Pancreas (tissue), 10 donors: Measurements from ENCODE around the gene PPP1R15B. TPM values are rescaled to one million over a fixed set of nuclear protein-coding genes. Genes with fewer than 3 reads are reported as not detected.

ENCODE experiments used
- ATAC-seq, 4 donors: fragments of 200-7000 bp; cut with Tn5 transposase; one replicate each; pipeline versions ENCODE4 v1.8.0 to v1.9.1; 2020; ENCODE audit warnings: mild to moderate bottlenecking in 4 of 4, moderate library complexity in 4 of 4
- DNase-seq, 6 donors: peaks; one replicate each; pipeline ENCODE4 v3.0.0-alpha.2; 2020
- FAIRE-seq: peaks from 2 replicates; lab custom pipeline; 2012; peaks lifted over from hg19 to GRCh38; lab: Jason Lieb, UNC
- H3K27ac ChIP-seq, 4 donors: fragments of 200-600 bp; sonication (generic); 1 replicate in 3 of 4; 2 replicates in 1 of 4; pipeline versions ENCODE4 v1.5.0 to v1.8.0; 2020
- H3K27me3 ChIP-seq, 4 donors: fragments of 200-600 bp; one replicate each; pipeline ENCODE4 v1.8.0; 2021
- H3K36me3 ChIP-seq, 3 donors: fragments of 200-600 bp; sonication (generic) in 1 of 3; one replicate each; pipeline versions ENCODE4 v1.5.0 to v1.8.0; 2020 to 2021
- H3K4me1 ChIP-seq, 3 donors: fragments of 200-600 bp; one replicate each; pipeline ENCODE4 v1.8.0; 2021
- H3K4me3 ChIP-seq, 4 donors: fragments of 200-600 bp; sonication (generic) in 2 of 4; one replicate each; pipeline versions ENCODE4 v1.5.0 to v1.8.0; 2020 to 2021
- H3K9me3 ChIP-seq, 4 donors: fragments of 200-600 bp; one replicate each; pipeline ENCODE4 v1.8.0; 2021
- CTCF ChIP-seq, 4 donors: fragments of 200-600 bp; sonication (generic) in 3 of 4; IDR thresholded peaks; one replicate each; pipeline versions ENCODE4 v1.5.0 to v1.8.0; 2021; ENCODE audit warnings: antibody characterized with exemption in 4 of 4
- WGBS, 2 donors: extraction: QIAGEN DNeasy Blood & Tissue Kit; methylation state at CpG; one replicate each; pipeline ENCODE4 v1.1.7; 2013; 5-methylcytosine and 5-hydroxymethylcytosine counted together
- intact Hi-C, 3 donors: fragments of 100-400 bp; cut with DNase I; formaldehyde crosslinking; loops; one replicate each; pipeline versions ENCODE4 v1.11.1 to v1.14.2; 2022
- polyA plus RNA-seq, 2 donors: library from polyadenylated mRNA; stranded (reverse); fragments of 200-250 nt; gene quantifications; one replicate each; pipeline ENCODE4 v1.2.3, GENCODE V29; 2013
- total RNA-seq, 6 donors: library from RNA; stranded (reverse); fragmentation: NEBNext Ultra II Directional in 4 of 6; extraction: Animal tissue kit (Norgen Biotek cat#: 25700) in 4 of 6; gene quantifications; one replicate each; pipeline versions ENCODE4 v1.2.1 to v1.2.4, GENCODE V29; 2021 to 2023
- donor health status: healthy with polysubstance abuse.
- donor health status: DM: no; HTN: no; CAD: no; lungs with moderate emphysema.
- donor health status: DM: no; HTN: no; CAD: no.
- donor health status: control.
- donor health status: control.
- donor health status: Bipolar disorder and iron deficiency.
- donor health status: DM: yes; HTN: yes; CAD: no.
- donor health status: DM: no; HTN: no; CAD: no.
- donor health status: DM: no; HTN: no; CAD: no.
- donor health status: DM: yes; HTN: yes; CAD: no.

PPP1R15B gene
- total and polyA plus RNA-seq, 8 donors = 7.8 to 47.9 (median 21.5) TPM

- Histone ChIP-seq H3K4me3 (no peak overlapping the region), H3K27me3 (no peaks in the 10 kb centered on the region), H3K4me1 (no peaks in the 10 kb centered on the region), H3K9me3 (no peaks in the 10 kb centered on the region), H3K36me3 (peaks cover 0 to 5% (median 0%) of the 10 kb centered on the region in 3 donors), H3K27ac (no peak overlapping the region)
- FAIRE-seq (no peak), DNase-seq (no peak), ATAC-seq (peak in 1 of 4 donors; percentile 17)
- WGBS, 2 donors = 86% methylated on average over 8 of the region's 8 CpGs
- no peak for TF ChIP-seq CTCF (IDR thresholded peaks at IDR 0.05)
- intact Hi-C loops = loop anchor here in 1 of 3 donors (5.0 kb wide), 1 partner anchor 44 kb away; no protein-coding TSS in a partner anchor
Observed at GRCh38 chr1:204453141-204453772, 41.6 kb upstream of the PPP1R15B start.

GRCh38 chr1:204451352-204452124 is 39.9 kb upstream of the PPP1R15B start:
- FAIRE-seq (no peak), ATAC-seq (no peak), DNase-seq (no peak)
- Histone ChIP-seq H3K27me3 (no peaks in the 10 kb centered on the region), H3K9me3 (no peaks in the 10 kb centered on the region), H3K4me1 (no peaks in the 10 kb centered on the region), H3K4me3 (no peak overlapping the region), H3K36me3 (peaks cover 0 to 5% (median 0%) of the 10 kb centered on the region in 3 donors), H3K27ac (peak overlapping the region in 2 of 4 donors; percentile 30 to 50)
- 78% methylated on average over 8 of the region's 8 CpGs for WGBS, 2 donors
- intact Hi-C loops = loop anchor here in 1 of 3 donors (5.0 kb wide), 1 partner anchor 46 kb away; no protein-coding TSS in a partner anchor
- no peak for TF ChIP-seq CTCF (IDR thresholded peaks at IDR 0.05)

- Histone ChIP-seq H3K9me3 (no peaks in the 10 kb centered on the region), H3K27me3 (no peaks in the 10 kb centered on the region), H3K27ac (peak overlapping the region in 2 of 4 donors; percentile 30 to 50), H3K36me3 (peaks cover 0 to 5% (median under 1%) of the 10 kb centered on the region in 3 donors), H3K4me3 (no peak overlapping the region), H3K4me1 (no peaks in the 10 kb centered on the region)
- WGBS, 2 donors = 46 to 54% methylated on average over 8 of the region's 8 CpGs
- DNase-seq = peak in 3 of 6 donors; percentile 28 to 45 (median 38)
- intact Hi-C loops = loop anchor here in 1 of 3 donors (5.0 kb wide), 1 partner anchor 47 kb away; no protein-coding TSS in a partner anchor
- TF ChIP-seq CTCF (IDR thresholded peaks at IDR 0.05) = no peak
- no peak for FAIRE-seq
- ATAC-seq = peak; percentile 47 to 76 (median 68)
Observed at GRCh38 chr1:204450461-204451257, 39.0 kb upstream of the PPP1R15B start.

- intact Hi-C loops = loop anchor here in 2 of 3 donors (5.0 to 10.0 kb wide), 2 partner anchors 45 to 48 kb away; partner anchors contain the start of gene PIK3C2B (in 1 of the 2)
- Histone ChIP-seq H3K36me3 (peaks cover 0 to 5% (median 4%) of the 10 kb centered on the region in 3 donors), H3K4me3 (no peak overlapping the region), H3K9me3 (no peaks in the 10 kb centered on the region), H3K27ac (no peak overlapping the region), H3K27me3 (no peaks in the 10 kb centered on the region), H3K4me1 (no peaks in the 10 kb centered on the region)
- no peak for TF ChIP-seq CTCF (IDR thresholded peaks at IDR 0.05)
- 78 to 85% methylated on average over 8 of the region's 8 CpGs for WGBS, 2 donors
- DNase-seq = no peak
- no peak for FAIRE-seq
- ATAC-seq = no peak
Observed at GRCh38 chr1:204449678-204450280, 38.2 kb upstream of the PPP1R15B start.
